ENCODE data around the gene SORBS2. TPM values are rescaled to one million over a fixed set of nuclear protein-coding genes. Genes with fewer than 3 reads are reported as not detected.

SORBS2 gene
- total RNA-seq, 4 donors from 2014 or later, result 92.7 to 234 (median 122) TPM

- no peak for DNase-seq
- TF ChIP-seq POLR2A (IDR thresholded peaks at IDR 0.05) (no peak), CTCF (IDR thresholded peaks at IDR 0.05) (no peak), EP300 (IDR thresholded peaks at IDR 0.05; ENCODE audit: low read depth) (no peak), POLR2AphosphoS5 (IDR thresholded peaks at IDR 0.05) (no peak)
- in situ Hi-C loops (cut with MboI; ENCODE audit: low pct_ligation_motif_present in 1 of 4, low pct_unique_long_range_greater_than_20kb in 1 of 4, low sequenced_read_pairs in 3 of 4), result no loop called here
- intact Hi-C loops (cut with DNase I; ENCODE audit: low total_unique reads), result no loop called here
- Histone ChIP-seq H3K27me3 (no peaks in the 10 kb centered on the region), H3K36me3 (no peaks in the 10 kb centered on the region), H3K9me3 (no peaks in the 10 kb centered on the region), H3K4me3 (no peak overlapping the region), H3K4me1 (no peaks in the 10 kb centered on the region), H3K27ac (no peak overlapping the region)
- WGBS, 2 donors (ENCODE audit: low coverage in 1 of 2), result 85 to 96% methylated on average over 8 to 14 of the region's 15 CpGs
These were observed 30.3 kb downstream of the SORBS2 start for GRCh38 chr4:185781555-185782215.

GRCh38 chr4:185780472-185780871, 31.5 kb downstream of the SORBS2 start:
- no peaks in the 10 kb centered on the region for H3K36me3 ChIP-seq
- H3K27me3 ChIP-seq, result no peaks in the 10 kb centered on the region
- DNase-seq, result no peak
- intact Hi-C loops (cut with DNase I; ENCODE audit: low total_unique reads), result no loop called here
- in situ Hi-C loops (cut with MboI; ENCODE audit: low pct_ligation_motif_present in 1 of 4, low pct_unique_long_range_greater_than_20kb in 1 of 4, low sequenced_read_pairs in 3 of 4), result no loop called here
- H3K9me3 ChIP-seq, result no peaks in the 10 kb centered on the region
- TF ChIP-seq POLR2A (IDR thresholded peaks at IDR 0.05), result no peak
- no peak for TF ChIP-seq EP300 (IDR thresholded peaks at IDR 0.05; ENCODE audit: low read depth)
- TF ChIP-seq CTCF (IDR thresholded peaks at IDR 0.05), result no peak
- no peak for TF ChIP-seq POLR2AphosphoS5 (IDR thresholded peaks at IDR 0.05)
- H3K27ac ChIP-seq, result no peak overlapping the region
- WGBS, 2 donors (ENCODE audit: low coverage in 1 of 2), result 80% methylated on average over 5 of the region's 5 CpGs; no CpG with 5 or more reads in 1 of the 2 donors
- no peak overlapping the region for H3K4me3 ChIP-seq
- peaks cover 0 to 6% (median 3%) of the 10 kb centered on the region in 4 donors for H3K4me1 ChIP-seq

GRCh38 chr4:185779517-185779916, 32.5 kb downstream of the SORBS2 start:
- in situ Hi-C loops (cut with MboI; ENCODE audit: low pct_ligation_motif_present in 1 of 4, low pct_unique_long_range_greater_than_20kb in 1 of 4, low sequenced_read_pairs in 3 of 4), result no loop called here

GRCh38 chr4:185778307-185778706, 33.7 kb downstream of the SORBS2 start:
- no peak overlapping the region for H3K27ac ChIP-seq
- TF ChIP-seq POLR2AphosphoS5 (IDR thresholded peaks at IDR 0.05), result no peak
- no peak for TF ChIP-seq CTCF (IDR thresholded peaks at IDR 0.05)
- TF ChIP-seq POLR2A (IDR thresholded peaks at IDR 0.05), result no peak
- no peak for TF ChIP-seq EP300 (IDR thresholded peaks at IDR 0.05; ENCODE audit: low read depth)
- in situ Hi-C loops (cut with MboI; ENCODE audit: low pct_ligation_motif_present in 1 of 4, low pct_unique_long_range_greater_than_20kb in 1 of 4, low sequenced_read_pairs in 3 of 4), result no loop called here

More at GRCh38 chr4:185779517-185779916, 32.5 kb downstream of the SORBS2 start:
- intact Hi-C loops (cut with DNase I; ENCODE audit: low total_unique reads), result no loop called here
- WGBS, 2 donors (ENCODE audit: low coverage in 1 of 2), result 75% methylated on average over 2 to 3 of the region's 3 CpGs
- Histone ChIP-seq H3K27ac (no peak overlapping the region), H3K36me3 (no peaks in the 10 kb centered on the region), H3K4me3 (no peak overlapping the region), H3K27me3 (no peaks in the 10 kb centered on the region), H3K4me1 (peaks cover 5 to 15% (median 12%) of the 10 kb centered on the region in 4 donors), H3K9me3 (no peaks in the 10 kb centered on the region)
- no peak for TF ChIP-seq POLR2A (IDR thresholded peaks at IDR 0.05)
- DNase-seq, result no peak

More at GRCh38 chr4:185778307-185778706, 33.7 kb downstream of the SORBS2 start:
- WGBS, 2 donors (ENCODE audit: low coverage in 1 of 2), result 82 to 84% methylated on average over 2 to 11 of the region's 11 CpGs
- Histone ChIP-seq H3K36me3 (no peaks in the 10 kb centered on the region), H3K9me3 (no peaks in the 10 kb centered on the region), H3K4me3 (no peak overlapping the region), H3K4me1 (peaks cover 5 to 27% (median 18%) of the 10 kb centered on the region in 4 donors), H3K27me3 (no peaks in the 10 kb centered on the region)
- intact Hi-C loops (cut with DNase I; ENCODE audit: low total_unique reads), result no loop called here
- no peak for DNase-seq

Measured in transverse colon (tissue), 4 donors.